ENCODE measurements around the gene TLE2.

DNA sequence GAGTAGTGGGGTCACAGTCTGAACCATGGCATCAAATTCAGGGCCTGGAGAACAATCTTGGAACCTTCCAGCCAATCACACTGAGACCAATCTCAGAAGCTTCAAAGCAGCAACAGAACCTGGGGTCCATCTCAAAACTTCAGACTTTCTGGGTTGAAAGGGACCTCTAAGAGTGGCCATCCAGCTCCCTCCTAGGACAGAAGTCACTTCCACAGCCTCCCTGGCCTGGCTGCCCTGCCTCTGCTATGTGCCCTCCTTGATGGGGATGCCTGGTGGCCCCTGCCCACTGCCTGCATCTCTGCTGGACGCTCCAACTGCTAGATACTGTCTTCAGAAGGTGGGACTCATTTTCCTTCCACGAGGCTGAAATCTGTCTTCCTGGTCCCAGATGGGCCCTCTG, 1.8 kb downstream of the TLE2 start:
- TF ChIP-seq EZH2 (optimal IDR thresholded peaks at IDR 0.05; ENCODE audit: low read depth, low read length), result no peak
- TF ChIP-seq, protein P1, sequence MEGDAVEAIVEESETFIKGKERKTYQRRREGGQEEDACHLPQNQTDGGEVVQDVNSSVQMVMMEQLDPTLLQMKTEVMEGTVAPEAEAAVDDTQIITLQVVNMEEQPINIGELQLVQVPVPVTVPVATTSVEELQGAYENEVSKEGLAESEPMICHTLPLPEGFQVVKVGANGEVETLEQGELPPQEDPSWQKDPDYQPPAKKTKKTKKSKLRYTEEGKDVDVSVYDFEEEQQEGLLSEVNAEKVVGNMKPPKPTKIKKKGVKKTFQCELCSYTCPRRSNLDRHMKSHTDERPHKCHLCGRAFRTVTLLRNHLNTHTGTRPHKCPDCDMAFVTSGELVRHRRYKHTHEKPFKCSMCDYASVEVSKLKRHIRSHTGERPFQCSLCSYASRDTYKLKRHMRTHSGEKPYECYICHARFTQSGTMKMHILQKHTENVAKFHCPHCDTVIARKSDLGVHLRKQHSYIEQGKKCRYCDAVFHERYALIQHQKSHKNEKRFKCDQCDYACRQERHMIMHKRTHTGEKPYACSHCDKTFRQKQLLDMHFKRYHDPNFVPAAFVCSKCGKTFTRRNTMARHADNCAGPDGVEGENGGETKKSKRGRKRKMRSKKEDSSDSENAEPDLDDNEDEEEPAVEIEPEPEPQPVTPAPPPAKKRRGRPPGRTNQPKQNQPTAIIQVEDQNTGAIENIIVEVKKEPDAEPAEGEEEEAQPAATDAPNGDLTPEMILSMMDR (IDR thresholded peaks at IDR 0.05; ENCODE audit: low read length), result no peak
